Prostate gland (tissue), 2 donors: ENCODE data around the gene CCNJ.

ENCODE experiments used
- POLR2AphosphoS5 ChIP-seq: sonication (generic); formaldehyde crosslinking; IDR thresholded peaks from one replicate; pipeline ENCODE4 v1.6.1; 2017; ENCODE audit warnings: antibody characterized with exemption
- TF ChIP-seq, protein P1 (sequence below), 4 experiments: fragments of 200-600 bp in 2 of 4; fragments of 450-650 bp in 2 of 4; sonication (generic) in 2 of 4; IDR thresholded peaks; 1 replicate in 3 of 4; 2 replicates in 1 of 4; pipeline ENCODE4 v1.5.1; 2016 to 2019; ENCODE audit warnings: antibody characterized with exemption in 4 of 4, mild to moderate bottlenecking in 2 of 4, moderate library complexity in 2 of 4

- TF ChIP-seq, protein P1, sequence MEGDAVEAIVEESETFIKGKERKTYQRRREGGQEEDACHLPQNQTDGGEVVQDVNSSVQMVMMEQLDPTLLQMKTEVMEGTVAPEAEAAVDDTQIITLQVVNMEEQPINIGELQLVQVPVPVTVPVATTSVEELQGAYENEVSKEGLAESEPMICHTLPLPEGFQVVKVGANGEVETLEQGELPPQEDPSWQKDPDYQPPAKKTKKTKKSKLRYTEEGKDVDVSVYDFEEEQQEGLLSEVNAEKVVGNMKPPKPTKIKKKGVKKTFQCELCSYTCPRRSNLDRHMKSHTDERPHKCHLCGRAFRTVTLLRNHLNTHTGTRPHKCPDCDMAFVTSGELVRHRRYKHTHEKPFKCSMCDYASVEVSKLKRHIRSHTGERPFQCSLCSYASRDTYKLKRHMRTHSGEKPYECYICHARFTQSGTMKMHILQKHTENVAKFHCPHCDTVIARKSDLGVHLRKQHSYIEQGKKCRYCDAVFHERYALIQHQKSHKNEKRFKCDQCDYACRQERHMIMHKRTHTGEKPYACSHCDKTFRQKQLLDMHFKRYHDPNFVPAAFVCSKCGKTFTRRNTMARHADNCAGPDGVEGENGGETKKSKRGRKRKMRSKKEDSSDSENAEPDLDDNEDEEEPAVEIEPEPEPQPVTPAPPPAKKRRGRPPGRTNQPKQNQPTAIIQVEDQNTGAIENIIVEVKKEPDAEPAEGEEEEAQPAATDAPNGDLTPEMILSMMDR (IDR thresholded peaks at IDR 0.05) = no peak
- TF ChIP-seq POLR2AphosphoS5 = no peak
Measured at GRCh38 chr10:96038476-96039387, 4.7 kb upstream of the CCNJ start.
